Skeletal muscle satellite cell (primary cell): ENCODE results near the gene MMP15.

Experiments used
- H3K27me3 ChIP-seq: 2 replicates; pipeline ENCODE4 v1.7.0; 2013; ENCODE audit warnings: low read length; ENCODE audit not compliant: control insufficient read depth, insufficient read depth
- H3K36me3 ChIP-seq: 2 replicates; pipeline ENCODE4 v1.7.0; 2013; ENCODE audit warnings: mild to moderate bottlenecking, control low read depth, low read length; ENCODE audit not compliant: insufficient read depth
- H3K4me1 ChIP-seq: 2 replicates; pipeline ENCODE4 v1.7.0; 2013; ENCODE audit warnings: low read length; ENCODE audit not compliant: control insufficient read depth, insufficient read depth
- H3K4me2 ChIP-seq: 2 replicates; pipeline ENCODE4 v1.7.0; 2013; ENCODE audit warnings: mild to moderate bottlenecking, low read length
- H3K4me3 ChIP-seq: 2 replicates; pipeline ENCODE4 v1.7.0; 2013; ENCODE audit warnings: low read length
- H3K9ac ChIP-seq: 2 replicates; pipeline ENCODE4 v1.7.0; 2013; ENCODE audit warnings: mild to moderate bottlenecking, low read depth, low read length, moderate library complexity
- H3K9me3 ChIP-seq: replicated peaks from 2 replicates; pipeline ENCODE4 v1.7.0; 2013; ENCODE audit warnings: mild to moderate bottlenecking, control low read depth, low read length

Gene MMP15

GRCh38 chr16:58040945-58041627 is 15.5 kb downstream of the MMP15 start:
- H3K9ac ChIP-seq = no peak overlapping the region
- no peaks in the 10 kb centered on the region for H3K27me3 ChIP-seq
- H3K4me1 ChIP-seq = no peaks in the 10 kb centered on the region
- H3K36me3 ChIP-seq = no peaks in the 10 kb centered on the region
- no peaks in the 10 kb centered on the region for H3K9me3 ChIP-seq
- H3K4me2 ChIP-seq = no peak overlapping the region
- no peak overlapping the region for H3K4me3 ChIP-seq

GRCh38 chr16:58041628-58041955 is 16.0 kb downstream of the MMP15 start:
- H3K36me3 ChIP-seq = no peaks in the 10 kb centered on the region
- no peak overlapping the region for H3K4me3 ChIP-seq
- no peaks in the 10 kb centered on the region for H3K4me1 ChIP-seq
- H3K27me3 ChIP-seq = no peaks in the 10 kb centered on the region
- H3K9ac ChIP-seq = no peak overlapping the region
- H3K9me3 ChIP-seq = no peaks in the 10 kb centered on the region
- H3K4me2 ChIP-seq = no peak overlapping the region

GRCh38 chr16:58042001-58042885 is 16.7 kb downstream of the MMP15 start:
- Histone ChIP-seq H3K27me3 (no peaks in the 10 kb centered on the region), H3K36me3 (no peaks in the 10 kb centered on the region), H3K9me3 (no peaks in the 10 kb centered on the region), H3K4me1 (no peaks in the 10 kb centered on the region), H3K4me2 (no peak overlapping the region), H3K9ac (no peak overlapping the region), H3K4me3 (no peak overlapping the region)

GRCh38 chr16:58042886-58043515 is 17.4 kb downstream of the MMP15 start:
- H3K4me1 ChIP-seq = no peaks in the 10 kb centered on the region
- H3K27me3 ChIP-seq = no peaks in the 10 kb centered on the region
- no peak overlapping the region for H3K9ac ChIP-seq
- H3K4me3 ChIP-seq = no peak overlapping the region
- no peaks in the 10 kb centered on the region for H3K9me3 ChIP-seq
- H3K4me2 ChIP-seq = no peak overlapping the region
- no peaks in the 10 kb centered on the region for H3K36me3 ChIP-seq

GRCh38 chr16:58043571-58044155 is 18.1 kb downstream of the MMP15 start:
- Histone ChIP-seq H3K9ac (no peak overlapping the region), H3K4me1 (no peaks in the 10 kb centered on the region), H3K4me2 (no peak overlapping the region)

GRCh38 chr16:58044266-58045019 is 18.9 kb downstream of the MMP15 start:
- Histone ChIP-seq H3K27me3 (no peaks in the 10 kb centered on the region), H3K36me3 (no peaks in the 10 kb centered on the region), H3K4me1 (no peaks in the 10 kb centered on the region), H3K4me3 (no peak overlapping the region), H3K9ac (no peak overlapping the region), H3K4me2 (no peak overlapping the region), H3K9me3 (no peaks in the 10 kb centered on the region)

More at GRCh38 chr16:58043571-58044155, 18.1 kb downstream of the MMP15 start:
- H3K36me3 ChIP-seq = no peaks in the 10 kb centered on the region
- no peak overlapping the region for H3K4me3 ChIP-seq
- H3K9me3 ChIP-seq = no peaks in the 10 kb centered on the region
- no peaks in the 10 kb centered on the region for H3K27me3 ChIP-seq

GRCh38 chr16:58045096-58045495 is 19.5 kb downstream of the MMP15 start:
- no peaks in the 10 kb centered on the region for H3K36me3 ChIP-seq
- H3K9ac ChIP-seq = no peak overlapping the region
- H3K9me3 ChIP-seq = no peaks in the 10 kb centered on the region
- no peak overlapping the region for H3K4me3 ChIP-seq
- H3K4me2 ChIP-seq = no peak overlapping the region
- H3K4me1 ChIP-seq = no peaks in the 10 kb centered on the region
- no peaks in the 10 kb centered on the region for H3K27me3 ChIP-seq

- Histone ChIP-seq H3K4me3 (no peak overlapping the region), H3K27me3 (no peaks in the 10 kb centered on the region), H3K9ac (no peak overlapping the region), H3K9me3 (no peaks in the 10 kb centered on the region), H3K36me3 (no peaks in the 10 kb centered on the region), H3K4me2 (no peak overlapping the region), H3K4me1 (no peaks in the 10 kb centered on the region)
These were observed 20.7 kb downstream of the MMP15 start for GRCh38 chr16:58046054-58046881.

- Histone ChIP-seq H3K4me2 (no peak overlapping the region), H3K4me3 (no peak overlapping the region), H3K27me3 (no peaks in the 10 kb centered on the region), H3K9ac (no peak overlapping the region), H3K9me3 (no peaks in the 10 kb centered on the region), H3K36me3 (no peaks in the 10 kb centered on the region), H3K4me1 (no peaks in the 10 kb centered on the region)
These were observed 21.4 kb downstream of the MMP15 start for GRCh38 chr16:58046936-58047335.

- H3K4me1 ChIP-seq = no peaks in the 10 kb centered on the region
- H3K27me3 ChIP-seq = no peaks in the 10 kb centered on the region
- no peaks in the 10 kb centered on the region for H3K36me3 ChIP-seq
- H3K4me2 ChIP-seq = no peak overlapping the region
- H3K9ac ChIP-seq = no peak overlapping the region
- no peak overlapping the region for H3K4me3 ChIP-seq
- no peaks in the 10 kb centered on the region for H3K9me3 ChIP-seq
These were observed 22.2 kb downstream of the MMP15 start for GRCh38 chr16:58047557-58048348.
